Stimulated activated naive CD4-positive, alpha-beta T cell (primary cell): Measurements from ENCODE around the gene GSTA3.
"Not testable (repeated sequence)": the region's sequence is repeated elsewhere in the genome, so short reads cannot be mapped to it uniquely, and the experiment has no call there.

Source experiments
- DNase-seq, 6 experiments: peaks; one replicate each; lab custom pipeline; 2025; lab: John Stamatoyannopoulos, UW

Gene GSTA3

DNA sequence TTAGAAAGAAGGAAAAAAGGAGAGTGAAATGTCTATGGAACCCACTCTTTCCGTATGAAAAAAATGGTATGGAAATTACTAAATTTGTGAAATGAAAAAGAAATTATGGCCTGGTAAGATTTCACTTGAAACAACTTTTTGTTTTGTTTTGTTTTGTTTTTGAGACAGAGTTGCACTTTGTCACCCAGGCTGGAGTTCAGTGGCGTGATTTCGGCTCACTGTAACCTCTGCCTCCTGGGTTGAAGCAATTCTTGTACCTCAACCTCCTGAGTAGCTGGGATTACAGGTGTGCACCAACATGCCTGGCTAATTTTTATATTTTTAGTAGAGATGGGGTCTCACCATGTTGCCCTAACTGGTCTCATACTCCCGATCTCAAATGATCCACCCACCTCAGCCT, 51.1 kb downstream of the GSTA3 start:
- no peak for DNase-seq

DNA sequence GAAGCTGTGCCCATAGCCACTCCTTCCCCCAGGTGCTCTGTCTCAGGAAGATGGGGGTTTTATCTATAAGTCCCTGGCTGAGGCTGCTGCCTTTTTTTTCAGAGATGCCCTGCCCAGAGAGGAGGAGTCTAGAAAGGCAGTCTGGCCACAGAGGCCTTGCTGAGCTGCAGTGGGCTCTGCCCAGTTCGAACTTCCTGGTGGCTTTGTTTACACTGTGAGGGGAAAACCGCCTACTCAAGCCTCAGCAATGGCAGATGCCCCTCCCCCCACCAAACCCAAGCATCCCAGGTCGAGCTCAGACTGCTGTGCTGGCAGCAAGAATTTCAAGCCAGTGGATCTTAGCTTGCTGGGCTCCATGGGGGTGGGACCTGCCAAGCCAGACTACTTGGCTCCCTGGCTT, 53.4 kb downstream of the GSTA3 start:
- DNase-seq = not testable (repeated sequence)

DNA sequence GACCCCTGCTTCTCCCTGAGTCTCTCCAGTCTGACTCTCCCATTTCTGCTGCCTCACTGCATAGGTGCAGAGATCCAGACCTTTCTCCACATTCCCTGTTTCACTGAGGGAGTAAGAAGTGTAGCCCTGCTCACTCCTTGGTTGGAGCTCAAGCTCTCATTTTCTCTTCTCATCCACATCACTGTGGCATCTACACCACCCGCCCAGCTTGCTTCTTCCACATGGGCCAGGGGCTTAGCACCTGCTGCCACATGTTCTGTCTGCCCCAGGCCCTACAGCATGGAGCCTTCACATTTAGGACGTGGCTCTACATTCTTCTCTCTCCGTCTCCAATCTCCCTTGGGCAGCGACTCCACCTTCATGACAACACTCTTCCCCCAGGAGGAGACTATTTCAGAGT, 60.4 kb downstream of the GSTA3 start:
- DNase-seq = no peak
